Measurements from ENCODE around the gene DIO3. TPM values are rescaled to one million over a fixed set of nuclear protein-coding genes. Genes with fewer than 3 reads are reported as not detected.

The DIO3 gene
- total RNA-seq, 1 experiment from 2014 or later, result not detected

GRCh38 chr14:101604935-101605780 lies 43.9 kb downstream of the DIO3 start:
- no CpG with 5 or more reads among the region's 11 CpGs for WGBS (ENCODE audit: extremely low coverage, insufficient read length, low lambda C conversion rate)
- peak overlapping the region in 1 of 3 experiments; percentile 22; a peak in 1 of 7 replicates for H3K27ac Mint-ChIP-seq

More at GRCh38 chr14:101604935-101605780, 43.9 kb downstream of the DIO3 start:
- no peak overlapping the region for H4K5ac ChIP-seq (ENCODE audit: insufficient read length, low read depth, low read length)
- no peak overlapping the region for H2BK15ac ChIP-seq (ENCODE audit: low read depth, low read length)
- H3K23me2 ChIP-seq (ENCODE audit: insufficient read length, low read depth, low read length, poor library complexity, severe bottlenecking), result no peaks in the 10 kb centered on the region
- H3K27me3 Mint-ChIP-seq (ENCODE audit: low read depth), result peaks cover 35% of the 10 kb centered on the region
- H3K79me1 ChIP-seq (ENCODE audit: insufficient read depth, low read depth, low read length, poor library complexity, severe bottlenecking), result no peaks in the 10 kb centered on the region
- no peak overlapping the region for H2BK5ac ChIP-seq (ENCODE audit: insufficient read length, low read length)
- no peak overlapping the region for H2AK5ac ChIP-seq (ENCODE audit: insufficient read length, low read length)
- H2BK120ac ChIP-seq (ENCODE audit: low read depth, low read length, poor library complexity, severe bottlenecking), result no peak overlapping the region
- no peak overlapping the region for H2BK20ac ChIP-seq (ENCODE audit: low read depth, low read length, poor library complexity, severe bottlenecking)
- no peak overlapping the region for H3K18ac ChIP-seq (ENCODE audit: insufficient read length, low read depth, low read length)
- H4K91ac ChIP-seq (ENCODE audit: insufficient read length, low read depth, low read length), result no peak overlapping the region
- H3K4me3 Mint-ChIP-seq, result no peak overlapping the region
- H3K27ac ChIP-seq (ENCODE audit: insufficient read length, low read depth, low read length), result no peak overlapping the region
- no peaks in the 10 kb centered on the region for H3K4me1 Mint-ChIP-seq
- H3K4ac ChIP-seq (ENCODE audit: low read depth, low read length), result no peak overlapping the region
- no peak overlapping the region for H3K56ac ChIP-seq (ENCODE audit: insufficient read length, low read depth, low read length)
- DNase-seq, result no peak
- no peaks in the 10 kb centered on the region for H3K9me3 ChIP-seq (ENCODE audit: control insufficient read depth, low read depth, low read length)
- H3K9ac ChIP-seq (ENCODE audit: extremely low read depth, insufficient read length, low read length), result no peak overlapping the region
- H3T11ph ChIP-seq (ENCODE audit: low read length), result no peak overlapping the region
- H3K4me2 ChIP-seq (ENCODE audit: insufficient read depth, insufficient read length, low read length), result no peak overlapping the region
- no peaks in the 10 kb centered on the region for H3K27me3 ChIP-seq (ENCODE audit: insufficient read depth, low read length)
- no peak overlapping the region for H2AFZ ChIP-seq (ENCODE audit: low read length)
- no peak for TF ChIP-seq CTCF (conservative IDR thresholded peaks at IDR 0.05)
- no peak overlapping the region for H2BK12ac ChIP-seq (ENCODE audit: insufficient read length, low read depth, low read length)
- H3K23ac ChIP-seq (ENCODE audit: insufficient read length, low read depth, low read length), result no peak overlapping the region
- H4K8ac ChIP-seq (replicated peaks; ENCODE audit: insufficient read length, low read depth, low read length), result no peak overlapping the region
- H3K36me3 Mint-ChIP-seq (ENCODE audit: insufficient read depth in 1 of 3, low read depth in 3 of 3), result no peaks in the 10 kb centered on the region; a peak in 1 of 7 replicates
- no peaks in the 10 kb centered on the region for H4K20me1 ChIP-seq (ENCODE audit: control insufficient read depth, insufficient read depth, insufficient read length)
- H3K14ac ChIP-seq (ENCODE audit: insufficient read depth, low read length), result no peak overlapping the region
- no peaks in the 10 kb centered on the region for H3K4me1 ChIP-seq (ENCODE audit: insufficient read depth, low read length)
- H3K9me3 Mint-ChIP-seq, result peaks cover 0 to 7% of the 10 kb centered on the region in 2 experiments; a peak in 3 of 5 replicates
- H3K79me2 ChIP-seq (ENCODE audit: insufficient read depth, low read length), result no peaks in the 10 kb centered on the region

All from H9 (cell line).